ENCODE measurements around the gene FLNB. TPM values are rescaled to one million over a fixed set of nuclear protein-coding genes. Genes with fewer than 3 reads are reported as not detected.
A peak's percentile ranks its signal among the peaks of the same experiment; 100 is the strongest.
"Not testable (repeated sequence)": the region's sequence is repeated elsewhere in the genome, so short reads cannot be mapped to it uniquely, and the experiment has no call there.

The FLNB gene
- polyA plus RNA-seq, 3 donors: 168 to 173 (median 169) TPM

GRCh38 chr3:58039601-58040000, 31.4 kb downstream of the FLNB start:
- no peak for DNase-seq (ENCODE audit: extremely low read depth in 1 of 11, low read depth in 9 of 11, low spot score in 4 of 11)

GRCh38 chr3:58041182-58041825, 33.1 kb downstream of the FLNB start:
- no peak for DNase-seq (ENCODE audit: extremely low read depth in 1 of 11, low read depth in 9 of 11, low spot score in 4 of 11)

- DNase-seq (ENCODE audit: extremely low read depth in 1 of 11, low read depth in 9 of 11, low spot score in 4 of 11): no peak
Observed at GRCh38 chr3:58041826-58042324, 33.7 kb downstream of the FLNB start.

GRCh38 chr3:58042947-58043707, 34.9 kb downstream of the FLNB start:
- DNase-seq (ENCODE audit: extremely low read depth in 1 of 11, low read depth in 9 of 11, low spot score in 4 of 11): no peak

- DNase-seq (ENCODE audit: extremely low read depth in 1 of 11, low read depth in 9 of 11, low spot score in 4 of 11): no peak
Observed at GRCh38 chr3:58043933-58044332, 35.7 kb downstream of the FLNB start.

- DNase-seq (ENCODE audit: extremely low read depth in 1 of 11, low read depth in 9 of 11, low spot score in 4 of 11): no peak
Observed at GRCh38 chr3:58044691-58045483, 36.7 kb downstream of the FLNB start.

- DNase-seq (ENCODE audit: extremely low read depth in 1 of 11, low read depth in 9 of 11, low spot score in 4 of 11): no peak
Observed at GRCh38 chr3:58047826-58048225, 39.6 kb downstream of the FLNB start.

- DNase-seq (ENCODE audit: extremely low read depth in 1 of 11, low read depth in 9 of 11, low spot score in 4 of 11): no peak
Observed at GRCh38 chr3:58048301-58048700, 40.1 kb downstream of the FLNB start.

- DNase-seq (ENCODE audit: extremely low read depth in 1 of 11, low read depth in 9 of 11, low spot score in 4 of 11): peak in 4 of 11 donors; percentile 71 to 81 (median 78)
Observed at GRCh38 chr3:58049143-58049785, 41.0 kb downstream of the FLNB start.

GRCh38 chr3:58051196-58051595, 43.0 kb downstream of the FLNB start:
- no peak for DNase-seq (ENCODE audit: extremely low read depth in 1 of 11, low read depth in 9 of 11, low spot score in 4 of 11)

GRCh38 chr3:58051658-58052261, 43.5 kb downstream of the FLNB start:
- DNase-seq (ENCODE audit: extremely low read depth in 1 of 11, low read depth in 9 of 11, low spot score in 4 of 11): not testable (repeated sequence)

GRCh38 chr3:58052373-58053273, 44.4 kb downstream of the FLNB start:
- no peak for DNase-seq (ENCODE audit: extremely low read depth in 1 of 11, low read depth in 9 of 11, low spot score in 4 of 11)

- no peak for DNase-seq (ENCODE audit: extremely low read depth in 1 of 11, low read depth in 9 of 11, low spot score in 4 of 11)
Observed at GRCh38 chr3:58054652-58055051, 46.4 kb downstream of the FLNB start.

- DNase-seq (ENCODE audit: extremely low read depth in 1 of 11, low read depth in 9 of 11, low spot score in 4 of 11): no peak
Observed at GRCh38 chr3:58055314-58055713, 47.1 kb downstream of the FLNB start.

- DNase-seq (ENCODE audit: extremely low read depth in 1 of 11, low read depth in 9 of 11, low spot score in 4 of 11): not testable (repeated sequence)
Observed at GRCh38 chr3:58055891-58056290, 47.7 kb downstream of the FLNB start.

- DNase-seq (ENCODE audit: extremely low read depth in 1 of 11, low read depth in 9 of 11, low spot score in 4 of 11): no peak
Observed at GRCh38 chr3:58058361-58059263, 50.4 kb downstream of the FLNB start.

All from renal cortex interstitium (tissue), 11 donors.